T-helper 2 cell treated with Interferon-gamma antibody and Interleukin-4, amounts not matched to agents 5 μg/mL and 100 μg/mL, for 36 hours (primary cell): ENCODE data around the gene TMEM254.
"Not testable (repeated sequence)": the region's sequence is repeated elsewhere in the genome, so short reads cannot be mapped to it uniquely, and the experiment has no call there.

Source experiments
- DNase-seq: peaks from one replicate; pipeline ENCODE4 v3.0.0; 2021; ENCODE audit warnings: low spot score
- H3K27ac Mint-ChIP-seq: one replicate; pipeline ENCODE4 v1.8.0; 2021; ENCODE audit warnings: mild to moderate bottlenecking, mixed read lengths
- H3K27me3 Mint-ChIP-seq: one replicate; pipeline ENCODE4 v1.8.0; 2021; ENCODE audit warnings: low read depth, mixed read lengths
- H3K36me3 Mint-ChIP-seq: one replicate; pipeline ENCODE4 v1.8.0; 2021; ENCODE audit warnings: low read depth, mixed read lengths
- H3K4me1 Mint-ChIP-seq: one replicate; pipeline ENCODE4 v1.8.0; 2021; ENCODE audit warnings: low read depth, mixed read lengths
- H3K4me3 Mint-ChIP-seq: one replicate; pipeline ENCODE4 v1.8.0; 2022; ENCODE audit warnings: mild to moderate bottlenecking, moderate library complexity, mixed read lengths
- H3K9me3 Mint-ChIP-seq: one replicate; pipeline ENCODE4 v1.8.0; 2021; ENCODE audit warnings: mixed read lengths

TMEM254 gene

DNA sequence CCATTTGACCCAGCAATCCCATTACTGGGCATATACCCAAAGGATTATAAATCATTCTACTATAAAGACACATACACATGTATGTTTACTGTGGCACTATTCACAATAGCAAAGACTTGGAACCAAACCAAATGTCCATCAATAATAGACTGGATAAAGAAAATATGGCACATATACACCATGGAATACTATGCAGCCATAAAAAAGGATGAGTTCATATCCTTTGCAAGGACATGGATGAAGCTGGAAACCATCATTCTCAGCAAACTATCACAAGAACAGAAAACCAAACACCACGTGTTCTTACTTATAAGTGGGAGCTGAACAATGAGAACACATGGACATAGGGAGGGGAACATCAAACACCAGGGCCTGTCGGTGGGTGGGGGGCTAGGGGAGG, 19.8 kb downstream of the TMEM254 start:
- H3K4me1 Mint-ChIP-seq, H3K27ac Mint-ChIP-seq, H3K4me3 Mint-ChIP-seq, DNase-seq, H3K9me3 Mint-ChIP-seq, H3K36me3 Mint-ChIP-seq: not testable (repeated sequence)
- H3K27me3 Mint-ChIP-seq: peaks cover 19% of the 10 kb centered on the region

DNA sequence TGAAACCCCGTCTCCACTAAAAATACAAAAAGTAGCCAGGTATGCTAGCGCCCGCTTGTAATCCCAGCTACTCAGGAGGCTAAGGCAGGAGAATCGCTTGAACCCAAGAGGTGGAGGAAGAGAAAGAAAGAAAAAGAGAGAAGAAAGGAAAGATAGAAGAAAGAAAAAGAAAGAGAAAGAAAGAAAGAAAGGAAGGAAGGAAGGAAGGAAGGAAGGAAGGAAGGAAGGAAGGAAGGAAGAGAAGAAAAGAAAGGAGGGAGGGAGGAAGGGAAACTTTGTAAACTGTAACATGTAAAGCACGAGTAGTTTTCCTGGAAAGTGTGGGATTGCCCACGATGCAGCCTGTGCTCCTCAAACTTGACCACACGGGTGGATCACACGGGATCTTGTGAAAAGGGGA, 20.8 kb downstream of the TMEM254 start:
- not testable (repeated sequence) for DNase-seq, H3K4me1 Mint-ChIP-seq, H3K27ac Mint-ChIP-seq, H3K9me3 Mint-ChIP-seq, H3K36me3 Mint-ChIP-seq, H3K4me3 Mint-ChIP-seq
- H3K27me3 Mint-ChIP-seq: peaks cover 18% of the 10 kb centered on the region

DNA sequence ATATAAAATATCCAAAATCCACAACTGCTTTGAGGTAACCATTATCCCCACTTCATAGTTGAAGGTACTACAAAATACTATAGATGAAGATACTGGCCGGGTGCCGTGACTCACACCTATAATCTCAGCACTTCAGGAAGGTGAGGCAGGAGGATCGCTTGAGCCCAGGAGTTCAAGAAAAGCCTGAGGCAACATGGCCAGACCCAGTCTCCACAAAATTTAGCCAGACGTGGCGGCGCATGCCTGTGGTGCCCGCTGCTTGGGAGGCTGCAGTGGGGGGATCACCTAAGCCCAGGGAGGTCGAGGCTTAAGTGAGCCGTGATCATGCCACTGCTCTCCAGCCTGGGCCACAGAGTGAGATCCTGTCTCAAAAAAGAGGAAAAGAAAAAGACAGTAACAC, 21.7 kb downstream of the TMEM254 start:
- no peaks in the 10 kb centered on the region for H3K9me3 Mint-ChIP-seq
- peaks cover 15% of the 10 kb centered on the region for H3K27me3 Mint-ChIP-seq
- no peak overlapping the region for H3K27ac Mint-ChIP-seq
- no peak for DNase-seq
- no peak overlapping the region for H3K4me3 Mint-ChIP-seq
- H3K4me1 Mint-ChIP-seq: peaks cover 7% of the 10 kb centered on the region
- H3K36me3 Mint-ChIP-seq: no peaks in the 10 kb centered on the region

DNA sequence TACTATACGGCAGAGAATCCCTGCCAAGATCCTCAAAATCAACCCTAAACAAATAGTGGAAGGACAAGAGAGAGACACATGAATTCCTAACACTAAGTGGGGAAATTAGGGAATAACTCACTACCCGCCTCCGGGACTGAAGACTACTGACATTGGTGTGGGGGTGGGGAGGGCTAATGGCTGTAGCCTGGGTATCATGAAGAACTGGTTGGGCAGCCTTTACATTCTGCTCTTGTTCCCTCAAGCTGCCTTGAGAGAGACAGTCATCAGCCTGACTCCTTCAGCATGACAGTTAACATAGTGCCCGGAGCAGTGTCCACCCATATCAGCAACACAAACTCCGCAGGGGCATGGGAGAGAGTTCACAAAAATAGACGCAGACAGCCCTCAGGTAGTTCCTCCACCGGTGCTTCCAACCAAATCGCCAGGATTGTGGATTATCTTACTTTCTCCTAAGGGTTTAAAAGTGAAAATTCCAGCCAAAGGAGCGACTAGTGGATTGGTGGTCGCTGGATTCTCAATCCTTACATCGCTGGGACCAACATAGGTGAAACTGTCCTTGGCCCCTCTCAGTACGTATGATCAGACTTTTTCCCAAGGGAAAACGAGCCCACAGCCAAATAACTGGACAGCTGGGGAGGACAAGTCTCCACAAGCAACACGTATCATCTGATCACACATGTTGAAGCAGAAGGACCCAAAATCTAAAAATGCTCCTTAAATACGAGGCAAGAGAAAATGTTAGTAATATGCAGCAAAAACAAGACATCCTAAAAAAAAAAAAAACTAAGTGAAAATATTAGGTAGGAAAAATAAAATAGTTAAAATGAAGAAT, 22.6 kb downstream of the TMEM254 start:
- Mint-ChIP-seq H3K36me3 (no peaks in the 10 kb centered on the region), H3K9me3 (no peaks in the 10 kb centered on the region), H3K4me3 (no peak overlapping the region), H3K4me1 (peaks cover 7% of the 10 kb centered on the region), H3K27ac (no peak overlapping the region), H3K27me3 (peaks cover 15% of the 10 kb centered on the region)
- no peak for DNase-seq

DNA sequence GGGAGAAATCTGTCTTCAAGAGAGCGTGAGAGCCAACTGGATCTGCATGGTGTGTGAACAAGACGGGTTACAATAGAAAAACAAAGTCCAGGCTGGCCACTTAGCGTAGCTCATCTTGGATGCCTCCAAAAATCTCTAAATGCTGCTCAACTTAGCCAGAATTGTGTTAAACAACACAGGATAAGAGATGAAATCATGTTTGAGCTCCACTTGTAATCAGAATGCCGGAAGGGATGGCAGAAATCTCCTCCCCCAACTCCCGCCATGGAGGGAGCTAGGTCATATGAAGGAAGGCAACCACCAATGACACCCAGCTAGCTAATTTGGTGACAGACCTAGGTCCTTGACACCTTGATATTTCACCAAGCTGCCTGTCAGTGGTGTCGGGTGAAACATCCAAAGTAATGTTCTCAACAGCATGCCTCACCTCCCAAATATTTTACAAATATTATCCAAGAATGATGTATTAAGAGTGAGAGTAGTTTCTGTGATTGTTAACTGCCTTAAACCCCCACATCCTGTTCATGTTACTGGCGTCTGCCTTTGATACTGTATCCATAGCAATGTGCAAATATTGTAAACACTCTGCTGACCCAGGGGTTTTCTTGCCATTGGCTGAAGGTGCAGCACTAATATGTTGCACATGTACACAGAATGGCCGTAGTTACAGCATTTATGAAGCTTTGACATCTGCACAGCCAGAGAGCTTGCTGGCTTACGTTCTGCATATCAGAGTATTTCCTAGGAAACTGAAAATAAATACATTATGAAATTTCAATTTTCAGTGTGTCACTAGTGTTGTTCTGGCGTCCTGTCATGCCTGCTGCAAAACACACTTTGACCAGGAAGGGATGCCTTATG, 25.8 kb downstream of the TMEM254 start:
- no peak for DNase-seq
- no peaks in the 10 kb centered on the region for H3K36me3 Mint-ChIP-seq
- no peak overlapping the region for H3K27ac Mint-ChIP-seq
- peaks cover 11% of the 10 kb centered on the region for H3K9me3 Mint-ChIP-seq
- peaks cover 4% of the 10 kb centered on the region for H3K27me3 Mint-ChIP-seq
- no peak overlapping the region for H3K4me3 Mint-ChIP-seq
- H3K4me1 Mint-ChIP-seq: peaks cover 7% of the 10 kb centered on the region

DNA sequence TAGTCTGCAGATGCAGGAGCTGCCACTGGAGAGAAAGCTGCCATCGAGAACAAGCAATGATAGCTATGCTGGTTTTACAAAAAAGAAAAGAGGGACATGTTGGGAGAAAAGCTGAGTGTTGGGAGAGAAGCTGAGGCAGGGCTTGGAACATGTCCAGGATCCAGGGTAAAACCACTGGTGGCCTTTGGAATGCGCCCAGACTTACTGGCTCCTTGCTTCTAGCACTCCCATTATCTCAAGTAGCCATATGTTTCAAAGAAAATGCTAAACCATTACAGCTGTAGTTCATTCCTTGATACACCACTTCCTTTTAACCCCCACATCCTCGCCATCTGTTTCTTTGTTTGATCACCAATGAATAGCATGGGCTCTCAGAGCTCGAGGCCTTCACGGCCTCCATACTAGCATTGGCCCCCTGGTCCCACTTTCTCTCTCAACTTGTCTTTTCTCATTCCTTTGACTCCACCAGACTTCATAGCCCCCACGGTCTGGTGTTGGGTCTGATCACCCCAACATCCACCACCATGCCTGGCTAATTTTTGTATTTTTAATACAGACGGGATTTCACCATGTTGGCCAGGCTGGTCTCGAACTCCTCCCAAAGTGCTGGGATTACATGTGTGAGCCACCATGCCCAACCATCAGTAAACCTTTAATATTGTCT, 30.2 kb downstream of the TMEM254 start:
- Mint-ChIP-seq H3K27ac (no peak overlapping the region), H3K9me3 (peaks cover 18% of the 10 kb centered on the region), H3K4me1 (peaks cover 7% of the 10 kb centered on the region), H3K4me3 (no peak overlapping the region), H3K36me3 (no peaks in the 10 kb centered on the region), H3K27me3 (peaks cover 4% of the 10 kb centered on the region)
- no peak for DNase-seq

DNA sequence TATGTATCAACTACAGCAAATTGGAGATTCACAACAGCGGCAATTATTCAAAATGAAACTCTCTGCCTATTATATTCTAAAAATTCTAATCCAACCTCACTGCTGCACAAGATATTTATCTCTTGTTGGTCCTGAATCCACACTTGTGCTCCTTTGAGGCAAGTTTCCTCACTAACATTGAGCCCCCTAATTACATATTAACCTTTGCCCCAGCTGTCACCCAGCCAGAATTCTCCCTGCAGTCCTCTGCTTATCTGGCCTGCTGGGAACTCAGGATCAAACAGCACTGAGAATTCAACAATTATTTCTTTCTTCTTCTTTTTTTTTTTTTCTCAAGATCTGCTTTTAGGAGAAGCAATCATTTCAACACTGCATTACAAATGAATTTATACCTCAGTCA, 32.5 kb downstream of the TMEM254 start:
- Mint-ChIP-seq H3K9me3 (peaks cover 18% of the 10 kb centered on the region), H3K4me3 (no peak overlapping the region), H3K27ac (no peak overlapping the region), H3K36me3 (no peaks in the 10 kb centered on the region), H3K27me3 (peaks cover 4% of the 10 kb centered on the region), H3K4me1 (no peaks in the 10 kb centered on the region)
- DNase-seq: no peak

DNA sequence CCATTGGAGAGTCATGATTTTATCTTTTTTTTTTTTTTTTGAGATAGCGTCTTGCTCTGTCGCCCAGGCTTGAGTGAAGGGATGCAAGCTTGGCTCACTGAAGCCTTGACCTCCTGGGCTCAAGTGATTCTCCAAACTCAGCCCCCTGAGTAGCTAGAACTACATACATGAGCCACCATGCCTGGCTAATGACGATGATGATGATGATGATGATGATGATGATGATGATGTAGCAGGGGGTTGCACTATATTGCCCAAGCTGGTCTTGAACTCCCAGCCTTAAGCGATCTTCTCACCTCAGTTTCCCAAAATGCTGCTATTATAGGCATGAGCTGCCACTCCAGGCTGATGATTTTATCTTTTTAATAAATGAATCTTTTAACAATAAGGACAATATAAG, 40.2 kb downstream of the TMEM254 start:
- no peak overlapping the region for H3K27ac Mint-ChIP-seq
- H3K27me3 Mint-ChIP-seq: peaks cover 11% of the 10 kb centered on the region
- no peaks in the 10 kb centered on the region for H3K36me3 Mint-ChIP-seq
- no peak for DNase-seq
- no peaks in the 10 kb centered on the region for H3K9me3 Mint-ChIP-seq
- no peak overlapping the region for H3K4me3 Mint-ChIP-seq
- no peaks in the 10 kb centered on the region for H3K4me1 Mint-ChIP-seq

DNA sequence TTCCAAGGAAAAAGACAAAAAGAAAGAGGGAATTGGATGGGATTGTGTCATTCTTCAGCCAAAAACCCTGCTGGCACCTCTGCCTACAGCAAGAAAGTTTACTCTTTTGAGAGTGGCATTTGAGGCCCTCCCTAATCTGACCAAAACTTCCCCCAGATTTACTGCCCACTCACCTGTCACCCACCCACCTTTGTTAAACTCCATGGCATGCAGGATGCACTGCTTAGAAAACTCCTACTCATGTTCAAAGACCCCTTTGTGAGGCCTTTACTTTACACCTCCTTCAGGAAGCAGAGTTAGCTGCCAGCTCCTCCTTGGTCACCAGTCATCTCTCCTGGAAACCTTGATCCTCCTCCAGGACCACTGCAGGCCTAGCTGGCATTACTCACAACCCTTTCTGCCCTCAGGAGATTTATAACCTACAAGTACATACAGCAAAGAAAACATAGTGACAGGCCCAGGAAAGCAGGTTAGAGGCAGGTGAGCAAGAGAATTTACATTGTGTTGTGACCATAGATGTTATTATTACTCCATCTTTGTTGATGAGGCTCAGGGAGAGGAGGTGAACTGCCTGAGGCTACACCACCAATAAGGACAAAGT, 43.7 kb downstream of the TMEM254 start:
- Mint-ChIP-seq H3K4me1 (no peaks in the 10 kb centered on the region), H3K4me3 (no peak overlapping the region), H3K27me3 (peaks cover 16% of the 10 kb centered on the region), H3K36me3 (no peaks in the 10 kb centered on the region), H3K9me3 (no peaks in the 10 kb centered on the region), H3K27ac (no peak overlapping the region)
- DNase-seq: no peak

DNA sequence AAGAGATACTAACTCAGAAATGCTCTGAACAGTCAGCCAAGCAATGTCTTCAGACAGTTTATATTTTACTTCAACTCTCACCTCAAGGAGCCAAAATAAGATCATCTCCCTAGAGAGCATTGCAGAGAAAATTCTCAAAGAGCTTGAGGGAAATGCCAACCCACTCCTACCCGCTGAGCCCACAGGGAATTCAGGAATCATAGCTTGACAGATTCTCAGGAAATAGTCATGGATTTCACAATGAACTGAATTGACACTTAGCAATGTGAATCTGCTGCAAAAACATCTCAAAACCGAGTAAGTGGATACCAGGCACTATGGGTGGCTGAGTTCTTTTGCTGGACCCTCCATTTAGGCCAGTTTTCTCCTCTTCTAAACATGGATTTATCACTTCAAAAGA, 44.3 kb downstream of the TMEM254 start:
- H3K9me3 Mint-ChIP-seq: no peaks in the 10 kb centered on the region
- H3K36me3 Mint-ChIP-seq: no peaks in the 10 kb centered on the region
- no peak overlapping the region for H3K27ac Mint-ChIP-seq
- no peak for DNase-seq
- peaks cover 16% of the 10 kb centered on the region for H3K27me3 Mint-ChIP-seq
- H3K4me1 Mint-ChIP-seq: no peaks in the 10 kb centered on the region
- H3K4me3 Mint-ChIP-seq: no peak overlapping the region

DNA sequence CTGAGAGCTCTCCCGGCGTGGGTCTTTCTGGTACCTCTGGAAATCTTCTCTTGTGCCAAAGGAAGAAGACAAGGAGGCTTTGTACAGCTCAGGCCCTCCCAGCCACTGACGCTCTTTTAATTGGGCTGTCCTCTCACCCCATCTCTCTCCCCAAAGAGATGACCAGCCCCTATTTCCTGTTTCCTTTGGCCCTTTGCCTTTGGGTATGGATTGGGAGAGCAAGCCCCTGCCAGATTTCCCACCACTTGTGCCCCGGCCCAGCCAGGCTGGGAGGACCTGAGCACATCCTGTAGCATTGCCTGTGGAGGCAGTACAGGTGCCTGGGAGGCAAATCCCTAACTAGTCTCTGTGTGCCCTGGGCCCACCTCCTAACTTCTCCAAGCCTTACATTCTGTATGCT, 48.4 kb downstream of the TMEM254 start:
- Mint-ChIP-seq H3K27me3 (peaks cover 22% of the 10 kb centered on the region), H3K4me3 (no peak overlapping the region), H3K27ac (no peak overlapping the region), H3K36me3 (no peaks in the 10 kb centered on the region), H3K9me3 (no peaks in the 10 kb centered on the region), H3K4me1 (no peaks in the 10 kb centered on the region)
- DNase-seq: no peak

DNA sequence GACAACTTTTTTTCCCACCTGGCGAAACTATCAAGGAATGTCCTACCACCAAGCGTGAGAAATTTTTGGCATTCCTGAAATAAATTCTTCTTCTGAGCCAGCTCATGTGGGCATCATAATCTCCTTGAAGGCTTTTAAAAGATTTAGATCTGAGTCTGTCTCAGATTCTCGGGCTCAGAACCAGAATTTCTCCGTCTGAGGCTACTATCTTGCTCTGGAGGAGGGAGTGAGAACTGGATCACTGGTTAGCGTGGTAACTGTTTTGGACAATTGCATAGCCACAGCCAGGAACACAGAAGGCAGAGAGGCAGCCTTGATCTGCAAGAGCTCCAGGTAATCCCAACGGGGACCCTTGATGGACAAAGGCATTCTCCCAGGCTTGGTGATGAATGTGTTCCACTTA, 53.0 kb downstream of the TMEM254 start:
- DNase-seq: no peak
- Mint-ChIP-seq H3K27ac (no peak overlapping the region), H3K4me1 (peaks cover 4% of the 10 kb centered on the region), H3K27me3 (peaks cover 43% of the 10 kb centered on the region), H3K36me3 (no peaks in the 10 kb centered on the region), H3K4me3 (no peak overlapping the region), H3K9me3 (no peaks in the 10 kb centered on the region)

DNA sequence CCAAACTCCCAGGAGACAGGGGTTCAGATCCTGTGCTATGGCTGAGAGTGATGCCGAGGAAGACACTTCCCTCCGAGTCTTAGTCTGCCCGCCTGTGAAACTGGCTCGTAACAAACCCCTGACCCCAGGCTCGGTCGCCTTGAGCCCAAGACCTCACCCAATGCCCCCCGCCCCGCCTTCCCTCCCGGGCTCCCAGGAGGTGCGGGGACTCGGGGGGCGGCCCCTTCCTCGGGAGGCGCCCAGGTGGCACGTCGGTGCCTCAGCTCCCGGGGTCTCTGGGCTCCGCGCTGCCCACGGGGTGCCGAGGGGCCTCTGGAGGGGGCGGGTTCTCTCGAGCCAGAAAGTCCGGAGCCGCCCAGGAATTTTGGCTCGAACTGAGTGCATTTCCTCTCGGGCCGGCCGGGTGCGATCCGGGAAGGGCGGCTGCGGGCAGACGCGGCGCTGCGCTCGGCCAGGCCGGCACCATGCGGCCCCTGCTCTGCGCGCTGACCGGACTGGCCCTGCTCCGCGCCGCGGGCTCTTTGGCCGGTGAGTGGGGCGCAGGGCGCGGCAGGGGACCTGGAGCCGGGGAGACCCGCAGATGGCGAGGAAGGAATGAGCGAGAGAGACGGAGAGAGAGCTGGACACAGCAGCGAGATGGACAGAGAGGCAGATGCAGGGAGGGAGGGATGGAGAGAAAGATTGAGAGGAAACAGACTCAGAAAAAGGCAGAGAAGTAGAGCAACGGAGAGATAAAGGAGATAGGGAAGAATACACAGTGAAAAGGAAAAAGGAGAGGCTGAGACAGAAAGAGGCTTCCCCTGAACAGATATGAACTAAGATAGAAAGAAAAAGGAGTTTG, 54.1 kb downstream of the TMEM254 start, which contains the start of gene PLAC9:
Gene PLAC9 (plus strand): TSS at position 432 of the 841 bp plus-strand sequence. CDS start 33 bp downstream, at position 465.
- Mint-ChIP-seq H3K27me3 (peaks cover 38% of the 10 kb centered on the region), H3K4me1 (peaks cover 4% of the 10 kb centered on the region), H3K9me3 (no peaks in the 10 kb centered on the region), H3K27ac (no peak within 1 kb of the TSS), H3K36me3 (no peaks in the 10 kb centered on the region), H3K4me3 (no peak within 1 kb of the TSS)
- no peak for DNase-seq
